HG02588 (cell line): ENCODE data around the gene VSTM4.

Experiments
- ATAC-seq: cut with Tn5 transposase; IDR thresholded peaks from one replicate; pipeline ENCODE4 v1.9.1; 2021; ENCODE audit warnings: mild to moderate bottlenecking, moderate library complexity; ENCODE audit not compliant: unreplicated experiment

VSTM4 gene

GRCh38 chr10:49049660-49050059 is 65.7 kb downstream of the VSTM4 start:
- ATAC-seq: no peak

DNA sequence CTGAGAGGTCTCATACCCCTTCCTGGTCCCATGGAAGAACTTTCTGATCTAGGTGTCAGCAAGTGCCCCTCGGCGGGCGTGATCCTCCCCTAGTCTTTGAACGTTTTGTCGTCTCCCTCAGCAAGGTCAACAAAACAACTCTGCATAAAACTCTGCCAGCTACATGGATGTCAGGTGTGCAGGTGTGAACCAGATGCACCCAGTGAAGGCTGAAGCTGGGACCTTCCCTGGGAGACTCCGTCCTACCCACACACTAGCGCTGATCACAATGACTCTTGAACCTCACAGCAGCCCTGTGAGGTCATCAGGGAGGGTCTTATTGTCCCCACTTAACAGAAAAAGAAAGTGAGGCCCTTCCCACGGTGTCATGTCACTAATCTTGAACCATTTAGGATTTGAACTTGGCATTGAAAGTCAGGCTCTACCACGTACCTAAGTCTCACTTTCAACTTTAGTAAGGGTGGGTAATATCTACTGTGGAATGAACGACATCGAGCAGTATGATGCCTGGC is 68.1 kb downstream of the VSTM4 start:
- no peak for ATAC-seq

DNA sequence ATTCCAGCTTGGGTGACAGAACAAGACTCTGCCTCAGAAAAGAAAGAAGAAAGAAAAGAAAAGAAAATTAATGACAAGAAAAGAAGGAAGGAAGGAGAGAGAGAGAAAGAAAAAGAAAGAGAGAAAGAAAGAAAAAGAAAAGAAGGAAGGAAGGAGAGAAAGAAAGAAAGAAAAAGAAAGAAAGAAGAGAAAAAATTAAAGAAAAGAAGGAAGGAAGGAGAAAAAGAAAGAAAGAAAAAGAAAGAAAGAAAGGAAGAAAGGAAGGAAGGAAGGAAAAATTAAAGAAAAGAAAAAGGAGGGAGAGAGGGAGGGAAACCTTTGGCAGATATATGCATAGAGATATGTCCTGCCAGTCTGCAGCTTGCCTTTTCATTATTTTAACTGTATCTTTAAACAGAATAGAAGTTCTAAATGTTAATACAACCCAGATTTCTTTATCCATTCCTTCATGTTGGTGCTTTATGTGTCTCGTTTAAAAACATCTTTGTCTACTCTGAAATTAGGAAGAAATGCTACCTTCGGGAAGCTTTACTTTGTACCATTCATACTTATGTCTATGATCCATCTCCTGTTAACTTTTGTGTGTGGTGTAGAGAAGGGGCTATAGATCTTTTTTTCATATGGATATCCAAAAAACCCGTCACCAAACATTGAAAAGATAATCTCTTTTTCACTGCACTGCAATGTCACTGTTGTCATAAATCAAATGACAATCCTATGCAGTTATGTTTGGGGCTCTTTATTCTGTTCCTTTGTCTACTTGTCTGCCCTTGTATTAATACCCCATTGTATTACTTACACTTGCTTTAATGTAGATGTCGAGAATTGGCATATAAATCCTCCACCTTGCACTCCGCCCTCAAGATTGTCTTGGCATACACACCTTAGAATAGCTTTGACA is 70.8 kb downstream of the VSTM4 start:
- no peak for ATAC-seq

- ATAC-seq: no peak
These were observed 74.7 kb downstream of the VSTM4 start for GRCh38 chr10:49040601-49041000.

DNA sequence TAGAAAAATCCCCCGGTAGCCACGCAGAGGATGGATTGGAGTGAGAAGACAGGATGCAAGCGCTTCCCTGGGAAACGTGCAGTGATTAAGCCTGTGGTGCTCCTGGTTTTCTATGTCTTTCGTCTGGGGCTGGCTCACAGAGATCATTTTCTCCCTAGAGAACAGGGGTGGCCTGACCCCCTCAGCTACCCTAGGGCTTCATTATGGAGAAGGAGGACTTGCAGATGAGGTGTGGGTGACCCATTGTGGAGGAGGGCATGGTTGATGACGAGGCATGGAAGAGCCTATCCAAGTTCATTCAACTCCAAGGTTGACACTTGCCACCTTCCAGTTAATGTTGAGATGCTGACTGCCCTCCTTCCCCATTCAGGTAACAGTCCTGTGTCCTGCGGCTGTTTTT is 75.9 kb downstream of the VSTM4 start:
- no peak for ATAC-seq

- no peak for ATAC-seq
These were observed 76.6 kb downstream of the VSTM4 start for GRCh38 chr10:49038711-49039110.

- ATAC-seq: no peak
These were observed 78.1 kb downstream of the VSTM4 start for GRCh38 chr10:49037187-49037586.

GRCh38 chr10:49036638-49037037 is 78.7 kb downstream of the VSTM4 start:
- ATAC-seq: no peak

DNA sequence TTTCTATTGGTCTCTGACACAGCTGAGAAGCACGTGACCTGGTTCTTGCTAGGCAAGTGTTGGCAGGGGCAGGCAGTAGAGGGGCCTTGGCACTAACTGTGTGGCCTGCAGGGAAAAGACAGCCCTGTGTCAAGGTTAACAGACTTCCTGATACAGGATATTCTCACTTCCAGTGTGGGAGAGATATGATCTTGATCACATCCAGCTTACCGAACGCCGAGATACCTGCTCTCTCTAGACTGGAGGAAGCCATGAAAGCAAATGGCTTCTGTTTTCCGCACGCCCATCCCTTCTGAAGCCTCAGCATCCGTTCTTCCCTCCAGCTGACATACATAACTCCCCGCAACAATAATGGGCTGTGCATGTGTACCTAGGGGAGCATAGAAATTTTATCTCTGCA is 79.4 kb downstream of the VSTM4 start:
- no peak for ATAC-seq

GRCh38 chr10:49034925-49035324 is 80.4 kb downstream of the VSTM4 start:
- ATAC-seq: no peak

DNA sequence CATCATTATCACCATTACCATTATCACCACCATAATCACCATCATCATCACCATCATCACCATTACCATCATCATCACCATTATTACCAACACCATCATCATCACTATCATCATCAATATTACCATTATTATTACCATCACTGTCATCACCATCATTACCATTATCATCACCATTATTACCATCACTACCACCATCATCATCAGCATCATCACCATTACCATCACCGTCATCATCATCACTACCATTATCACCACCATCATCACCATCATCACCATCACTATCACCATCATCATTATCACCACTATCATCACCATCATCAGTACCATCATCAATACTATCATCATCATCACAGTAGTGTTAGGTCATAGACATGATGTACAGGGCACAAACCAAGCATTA is 81.4 kb downstream of the VSTM4 start:
- no peak for ATAC-seq

DNA sequence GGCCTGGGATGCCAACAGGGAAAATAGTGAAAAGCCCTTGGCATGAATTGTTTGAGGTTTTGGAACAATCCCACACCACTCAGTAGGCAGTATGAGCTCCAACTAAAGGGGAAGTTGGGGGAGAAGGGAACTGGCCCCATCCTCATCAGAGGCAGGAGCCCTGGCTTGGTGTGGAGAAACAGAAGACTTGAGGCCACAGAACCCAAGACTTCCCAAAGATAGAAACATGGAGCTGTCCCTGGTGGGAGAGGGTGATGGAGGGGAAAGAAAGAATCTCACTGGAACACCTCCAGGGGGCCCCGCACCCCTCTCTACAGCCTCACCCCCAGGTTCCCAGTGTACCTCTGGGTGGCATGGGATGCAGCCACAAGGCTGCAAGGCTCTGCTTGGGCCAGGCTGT is 85.7 kb downstream of the VSTM4 start:
- ATAC-seq: no peak

DNA sequence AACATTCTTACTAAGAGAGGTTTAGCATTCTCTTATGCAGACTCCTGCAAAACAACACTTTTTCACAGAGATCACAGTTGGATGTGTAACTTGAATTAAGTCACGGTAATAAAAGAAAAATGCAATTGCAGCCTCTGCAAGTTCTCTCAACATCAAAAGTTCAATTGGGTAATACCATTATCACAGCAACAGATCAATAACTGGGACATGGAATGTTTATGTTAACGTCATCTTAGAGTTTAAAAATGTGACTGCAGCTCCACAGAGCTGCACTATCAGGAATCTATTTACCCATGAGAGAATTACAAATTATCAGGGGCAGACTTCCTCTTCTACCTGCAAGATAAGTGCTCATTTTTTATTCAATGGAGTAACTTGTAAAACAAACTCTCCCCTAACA is 86.7 kb downstream of the VSTM4 start:
- no peak for ATAC-seq

- ATAC-seq: no peak
These were observed 89.9 kb downstream of the VSTM4 start for GRCh38 chr10:49025347-49025983.

- ATAC-seq: no peak
These were observed 90.8 kb downstream of the VSTM4 start for GRCh38 chr10:49024484-49024883.

- no peak for ATAC-seq
These were observed 91.6 kb downstream of the VSTM4 start for GRCh38 chr10:49023752-49024151.

GRCh38 chr10:49023071-49023470 is 92.3 kb downstream of the VSTM4 start:
- ATAC-seq: no peak

GRCh38 chr10:49021685-49022084 is 93.6 kb downstream of the VSTM4 start:
- no peak for ATAC-seq

- no peak for ATAC-seq
These were observed 99.6 kb downstream of the VSTM4 start for GRCh38 chr10:49015700-49016099.

DNA sequence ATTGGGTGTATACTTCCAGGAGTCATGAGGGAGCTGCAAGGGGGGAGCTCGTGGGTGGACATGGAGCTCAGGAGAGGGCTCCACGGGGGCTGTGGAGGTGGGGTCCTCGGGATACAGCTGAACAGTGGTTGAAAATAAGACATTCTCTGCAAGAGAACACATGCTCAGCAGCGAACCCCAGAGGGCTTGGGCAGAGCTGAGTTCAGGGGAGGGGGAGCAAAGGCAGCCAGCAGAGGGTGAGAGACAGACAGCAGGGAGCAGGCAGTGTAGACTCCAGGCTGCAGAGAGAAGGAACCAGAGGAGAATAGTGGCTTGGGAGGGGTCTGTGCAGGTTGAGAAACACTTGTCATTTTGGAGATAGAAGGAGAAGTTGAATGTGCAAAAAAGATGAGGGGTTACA is 102.7 kb downstream of the VSTM4 start:
- ATAC-seq: no peak

DNA sequence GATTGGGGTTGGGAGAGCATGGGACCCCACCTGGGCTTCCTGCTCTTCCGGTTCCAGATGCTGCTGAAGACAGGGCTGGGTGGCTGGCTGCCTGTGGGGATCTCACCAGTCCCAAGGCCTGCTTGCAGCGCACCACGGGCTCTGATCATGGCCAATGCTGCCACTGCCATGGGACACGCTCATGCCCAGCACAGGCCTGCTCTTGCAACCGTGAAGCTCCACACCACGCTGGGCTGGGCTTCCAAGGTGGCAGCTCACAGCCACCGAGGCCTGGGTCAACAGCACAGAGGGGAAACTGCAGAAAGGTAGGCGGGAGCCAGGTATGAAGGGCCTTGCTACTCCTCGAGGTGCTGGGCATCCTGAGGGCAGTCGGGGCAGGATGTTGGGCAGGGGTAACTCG is 103.6 kb downstream of the VSTM4 start:
- no peak for ATAC-seq

DNA sequence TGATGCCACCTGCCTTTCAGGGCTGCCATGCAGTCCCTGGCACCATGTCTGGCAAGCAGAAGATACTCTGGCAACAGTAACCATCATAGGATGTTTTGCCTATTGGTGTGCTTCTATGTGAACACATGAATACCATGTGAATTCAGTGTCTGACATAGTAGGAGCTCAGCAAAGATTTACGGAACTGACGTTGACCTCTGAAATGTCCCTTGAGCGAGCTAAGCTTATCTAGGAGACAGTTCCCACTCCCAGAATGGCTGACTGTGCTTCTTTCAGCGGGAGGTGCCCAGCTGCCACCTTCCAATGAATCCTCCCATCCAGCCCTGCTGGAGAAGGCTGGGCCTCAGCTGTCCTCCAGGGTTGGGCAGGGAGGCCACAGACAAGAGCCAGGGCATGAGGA is 104.5 kb downstream of the VSTM4 start:
- no peak for ATAC-seq
